Loucy (cell line): ENCODE results near the gene BUB1B.

Experiments used
- CTCF ChIP-seq: fragments of 200-600 bp; sonication (generic); conservative IDR thresholded peaks from 2 replicates; pipeline ENCODE4 v1.5.1; 2014; ENCODE audit warnings: mild to moderate bottlenecking, antibody characterized with exemption, low read length
- EZH2phosphoT487 ChIP-seq: fragments of 200-600 bp; IDR thresholded peaks from 2 replicates; pipeline ENCODE4 v1.6.1; 2018; ENCODE audit warnings: antibody characterized with exemption, mild to moderate bottlenecking, moderate library complexity, borderline replicate concordance

GRCh38 chr15:40175160-40175559 is 14.3 kb downstream of the BUB1B start:
- TF ChIP-seq CTCF (no peak), EZH2phosphoT487 (no peak)
